Measurements from ENCODE around the gene BMPER. TPM values are rescaled to one million over a fixed set of nuclear protein-coding genes. Genes with fewer than 3 reads are reported as not detected.

The BMPER gene
- total RNA-seq, 4 donors from 2014 or later = 3.1 to 33.3 (median 8.0) TPM

- no peaks in the 10 kb centered on the region for H3K9me3 ChIP-seq
- no peak overlapping the region for H3K4me3 ChIP-seq
- DNase-seq (ENCODE audit: low spot score in 2 of 2) = no peak
- H3K27ac ChIP-seq = no peak overlapping the region
- TF ChIP-seq EP300 (IDR thresholded peaks at IDR 0.05) (no peak), CTCF (IDR thresholded peaks at IDR 0.05) (no peak), POLR2A (IDR thresholded peaks at IDR 0.05) (no peak)
- no peaks in the 10 kb centered on the region for H3K27me3 ChIP-seq
- WGBS, 2 donors = 75 to 76% methylated on average over 4 of the region's 4 CpGs
- peaks cover 0 to 16% (median 2%) of the 10 kb centered on the region in 4 donors for H3K4me1 ChIP-seq
- H3K36me3 ChIP-seq = no peaks in the 10 kb centered on the region
Measured at GRCh38 chr7:33888166-33888565, 17.2 kb upstream of the BMPER start.

GRCh38 chr7:33892945-33893344, 12.4 kb upstream of the BMPER start:
- WGBS, 2 donors = 51 to 57% methylated on average over 4 of the region's 4 CpGs
- H3K36me3 ChIP-seq = no peaks in the 10 kb centered on the region
- H3K9me3 ChIP-seq = no peaks in the 10 kb centered on the region
- no peak overlapping the region for H3K27ac ChIP-seq
- H3K4me1 ChIP-seq = peaks cover 0 to 10% (median 0%) of the 10 kb centered on the region in 4 donors
- no peak for TF ChIP-seq CTCF (IDR thresholded peaks at IDR 0.05)
- TF ChIP-seq POLR2A (IDR thresholded peaks at IDR 0.05) = no peak
- no peaks in the 10 kb centered on the region for H3K27me3 ChIP-seq
- no peak overlapping the region for H3K4me3 ChIP-seq
- no peak for DNase-seq (ENCODE audit: low spot score in 2 of 2)

- WGBS, 2 donors = 86 to 89% methylated on average over 4 of the region's 4 CpGs
- no peaks in the 10 kb centered on the region for H3K27me3 ChIP-seq
- no peak for DNase-seq (ENCODE audit: low spot score in 2 of 2)
- TF ChIP-seq EP300 (IDR thresholded peaks at IDR 0.05) (no peak), CTCF (IDR thresholded peaks at IDR 0.05) (no peak), POLR2A (IDR thresholded peaks at IDR 0.05) (no peak)
- no peak overlapping the region for H3K4me3 ChIP-seq
- no peak overlapping the region for H3K27ac ChIP-seq
- peaks cover 0 to 10% (median 0%) of the 10 kb centered on the region in 4 donors for H3K4me1 ChIP-seq
- H3K9me3 ChIP-seq = no peaks in the 10 kb centered on the region
- H3K36me3 ChIP-seq = no peaks in the 10 kb centered on the region
Measured at GRCh38 chr7:33893377-33893776, 12.0 kb upstream of the BMPER start.

GRCh38 chr7:33895025-33895804, 10.1 kb upstream of the BMPER start:
- no peaks in the 10 kb centered on the region for H3K9me3 ChIP-seq
- H3K36me3 ChIP-seq = no peaks in the 10 kb centered on the region
- H3K4me1 ChIP-seq = peaks cover 0 to 10% (median 0%) of the 10 kb centered on the region in 4 donors
- no peaks in the 10 kb centered on the region for H3K27me3 ChIP-seq
- peak; percentile 80 to 94 for DNase-seq (ENCODE audit: low spot score in 2 of 2)
- H3K27ac ChIP-seq = no peak overlapping the region
- 20 to 21% methylated on average over 17 of the region's 17 CpGs for WGBS, 2 donors
- TF ChIP-seq POLR2A (IDR thresholded peaks at IDR 0.05) (no peak), CTCF (IDR thresholded peaks at IDR 0.05) (peak; percentile 81 to 92 (median 89))
- H3K4me3 ChIP-seq = no peak overlapping the region

- DNase-seq (ENCODE audit: low spot score in 2 of 2) = no peak
- H3K4me3 ChIP-seq = no peak overlapping the region
- peaks cover 0 to 23% (median 3%) of the 10 kb centered on the region in 4 donors for H3K4me1 ChIP-seq
- H3K27me3 ChIP-seq = peaks cover 0 to 17% of the 10 kb centered on the region in 2 donors
- no peak overlapping the region for H3K27ac ChIP-seq
- H3K9me3 ChIP-seq = no peaks in the 10 kb centered on the region
- H3K36me3 ChIP-seq = no peaks in the 10 kb centered on the region
- no peak for TF ChIP-seq CTCF (IDR thresholded peaks at IDR 0.05)
- no peak for TF ChIP-seq POLR2A (IDR thresholded peaks at IDR 0.05)
- TF ChIP-seq EP300 (IDR thresholded peaks at IDR 0.05) = no peak
Measured at GRCh38 chr7:33900501-33900900, 4.8 kb upstream of the BMPER start.

Measured in tibial nerve (tissue), 4 donors.